Vagina (tissue), 2 donors: ENCODE data around the gene PPP3CA.

Experiments
- CTCF ChIP-seq, 3 experiments: fragments of 450-650 bp in 2 of 3; fragments of 200-600 bp in 1 of 3; sonication (generic) in 1 of 3; IDR thresholded peaks; one replicate each; pipeline ENCODE4 v1.5.1; 2017 to 2019; ENCODE audit warnings: antibody characterized with exemption in 3 of 3, mild to moderate bottlenecking in 2 of 3, moderate library complexity in 2 of 3
- POLR2A ChIP-seq, 2 donors: fragments of 450-650 bp; IDR thresholded peaks; one replicate each; pipeline ENCODE4 v1.6.1; 2017; ENCODE audit warnings: antibody characterized with exemption in 2 of 2, mild to moderate bottlenecking in 2 of 2, moderate library complexity in 2 of 2
- POLR2AphosphoS5 ChIP-seq, 2 donors: sonication (generic); formaldehyde crosslinking; IDR thresholded peaks; one replicate each; pipeline ENCODE4 v1.9.0; 2017; ENCODE audit warnings: antibody characterized with exemption in 2 of 2, mild to moderate bottlenecking in 2 of 2, low read depth in 1 of 2; ENCODE audit not compliant: insufficient read depth in 1 of 2

GRCh38 chr4:101098666-101099400 is 248.5 kb downstream of the PPP3CA start:
- TF ChIP-seq CTCF (IDR thresholded peaks at IDR 0.05) = no peak
- no peak for TF ChIP-seq POLR2A (IDR thresholded peaks at IDR 0.05)
- no peak for TF ChIP-seq POLR2AphosphoS5 (IDR thresholded peaks at IDR 0.05; ENCODE audit: insufficient read depth in 1 of 2, low read depth in 1 of 2)
